DOHH2 (cell line): ENCODE results near the gene PDE11A.
A peak's percentile ranks its signal among the peaks of the same experiment; 100 is the strongest.

Source experiments
- CTCF ChIP-seq: fragments of 200-600 bp; sonication (generic); IDR thresholded peaks from one replicate; pipeline ENCODE4 v1.5.1; 2014; ENCODE audit warnings: antibody characterized with exemption, mild to moderate bottlenecking, low read depth, low read length; ENCODE audit not compliant: poor library complexity, severe bottlenecking
- EZH2phosphoT487 ChIP-seq: fragments of 200-600 bp; sonication (generic); IDR thresholded peaks from 2 replicates; pipeline ENCODE4 v1.6.1; 2017; ENCODE audit warnings: borderline replicate concordance, mild to moderate bottlenecking, antibody characterized with exemption, low read length, moderate library complexity, mixed read lengths

- TF ChIP-seq CTCF (peak; percentile 88), EZH2phosphoT487 (no peak)
These were observed 308.9 kb downstream of the PDE11A start for GRCh38 chr2:177763531-177764265.
